ENCODE results near the gene SMPDL3B. TPM values are rescaled to one million over a fixed set of nuclear protein-coding genes. Genes with fewer than 3 reads are reported as not detected.

SMPDL3B gene
- total RNA-seq, result not detected

GRCh38 chr1:27934818-27935549, at the start of gene SMPDL3B:
SMPDL3B (plus strand) TSS chr1:27935000; CDS start chr1:27935184, 184 bp downstream.

GRCh38 chr1:27959792-27960603, 25.2 kb downstream of the SMPDL3B start, which contains the start of gene XKR8:
XKR8 (plus strand) TSS chr1:27959973; CDS start chr1:27960070, 97 bp downstream.

Other genes with a start within 250 kb of the SMPDL3B start
- 10 to 100 TPM; 28.6 to 43.7 TPM for gene FAM76A, start 209.0 kb upstream of the SMPDL3B start, total RNA-seq
- 10 to 100 TPM; 50.6 to 57.5 TPM for gene STX12, start 161.8 kb upstream of the SMPDL3B start, total RNA-seq
- gene PPP1R8, start 104.2 kb upstream of the SMPDL3B start, total RNA-seq, result 10 to 100 TPM; 31.7 to 56.3 TPM
- 100 to 1,000 TPM; 129 to 211 TPM for gene THEMIS2, start 62.5 kb upstream of the SMPDL3B start, total RNA-seq
- gene RPA2, start 20.4 kb upstream of the SMPDL3B start, total RNA-seq, result 10 to 100 TPM; 30.3 to 48.0 TPM
- 1 to 10 TPM; 4.8 to 9.7 TPM for gene XKR8, start 25.0 kb downstream of the SMPDL3B start, total RNA-seq
- gene EYA3, start 153.6 kb downstream of the SMPDL3B start, total RNA-seq, result 10 to 100 TPM; 20.6 to 22.0 TPM
- under 1 TPM in 1 of 2 donors, not detected in 1; under 0.01 TPM for gene PTAFR, start 241.7 kb downstream of the SMPDL3B start, total RNA-seq

All from melanocyte of skin (primary cell).